IPS DF 4.7 (cell line): ENCODE data around the gene ERCC2.
"Not testable (repeated sequence)": the region's sequence is repeated elsewhere in the genome, so short reads cannot be mapped to it uniquely, and the experiment has no call there.

Source experiments
- DNase-seq: peaks from one replicate; pipeline ENCODE4 v3.0.0-alpha.2; 2013; ENCODE audit warnings: low spot score; ENCODE audit errors: extremely low read depth

The ERCC2 gene

GRCh38 chr19:45370410-45371204 lies at the start of gene ERCC2:
Gene ERCC2 (minus strand): TSS chr19:45370573. CDS start chr19:45370540, 33 bp downstream.
- peak; percentile 95 for DNase-seq

GRCh38 chr19:45419895-45420294 lies 49.5 kb upstream of the ERCC2 start:
- DNase-seq, result no peak

- no peak for DNase-seq
These were observed 49.0 kb upstream of the ERCC2 start for GRCh38 chr19:45419396-45419795.

GRCh38 chr19:45418802-45419201 lies 48.4 kb upstream of the ERCC2 start:
- DNase-seq, result no peak

GRCh38 chr19:45417151-45417550 lies 46.8 kb upstream of the ERCC2 start:
- DNase-seq, result no peak

- DNase-seq, result no peak
These were observed 44.1 kb upstream of the ERCC2 start for GRCh38 chr19:45414468-45414867.

GRCh38 chr19:45413497-45413896 lies 43.1 kb upstream of the ERCC2 start:
- no peak for DNase-seq

- not testable (repeated sequence) for DNase-seq
These were observed 40.0 kb upstream of the ERCC2 start for GRCh38 chr19:45410330-45410729.

GRCh38 chr19:45409557-45409920 lies 39.2 kb upstream of the ERCC2 start:
- no peak for DNase-seq

- DNase-seq, result no peak
These were observed 38.6 kb upstream of the ERCC2 start for GRCh38 chr19:45408830-45409556.

GRCh38 chr19:45408121-45408520 lies 37.7 kb upstream of the ERCC2 start:
- DNase-seq, result no peak

- not testable (repeated sequence) for DNase-seq
These were observed 37.2 kb upstream of the ERCC2 start for GRCh38 chr19:45407585-45407984.

- DNase-seq, result no peak
These were observed 36.7 kb upstream of the ERCC2 start for GRCh38 chr19:45407091-45407375.

- DNase-seq, result no peak
These were observed 36.1 kb upstream of the ERCC2 start, which contains the start of gene POLR1G for GRCh38 chr19:45406226-45407090. Gene POLR1G (plus strand): TSS chr19:45406644. CDS start chr19:45406697, 53 bp downstream.

- no peak for DNase-seq
These were observed 35.3 kb upstream of the ERCC2 start for GRCh38 chr19:45405435-45406225.

GRCh38 chr19:45404557-45405434 lies 34.4 kb upstream of the ERCC2 start, which contains the start of gene PPP1R13L:
Gene PPP1R13L (minus strand): TSS chr19:45405069. CDS start chr19:45398318, 6,751 bp downstream.
- DNase-seq, result no peak

- DNase-seq, result no peak
These were observed 33.6 kb upstream of the ERCC2 start for GRCh38 chr19:45403781-45404556.

- no peak for DNase-seq
These were observed 32.9 kb upstream of the ERCC2 start for GRCh38 chr19:45403272-45403671.
